ENCODE data around the gene PPP2R5C. TPM values are rescaled to one million over a fixed set of nuclear protein-coding genes. Genes with fewer than 3 reads are reported as not detected.

PPP2R5C gene
- total RNA-seq, 4 donors from 2014 or later: 63.3 to 113 (median 75.9) TPM

DNA sequence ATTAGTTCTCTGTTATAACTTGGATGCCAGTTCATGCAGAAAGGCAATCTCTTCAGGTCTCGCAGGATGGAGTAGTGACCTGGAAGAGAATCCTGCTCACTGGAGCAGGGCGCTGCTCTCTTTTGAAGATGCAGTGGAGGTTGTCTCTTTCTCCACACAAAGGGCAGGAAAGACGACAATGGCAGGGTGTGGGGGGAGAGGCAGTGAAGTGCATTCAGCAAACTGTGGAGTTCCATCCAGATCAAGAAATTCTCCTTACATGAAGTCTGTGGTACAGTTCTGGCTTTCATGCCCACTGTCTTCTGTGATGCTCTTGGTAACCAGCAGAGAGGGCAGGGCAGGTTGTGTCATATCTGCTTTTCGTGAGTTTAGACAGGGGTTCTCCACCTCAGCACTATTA lies 6.6 kb upstream of the PPP2R5C start:
- H3K36me3 ChIP-seq: no peaks in the 10 kb centered on the region
- no peaks in the 10 kb centered on the region for H3K9me3 ChIP-seq
- no peak for DNase-seq (ENCODE audit: low spot score in 2 of 2)
- TF ChIP-seq EP300 (IDR thresholded peaks at IDR 0.05): no peak
- TF ChIP-seq CTCF (IDR thresholded peaks at IDR 0.05): no peak
- no peak for TF ChIP-seq POLR2A (IDR thresholded peaks at IDR 0.05)
- H3K4me1 ChIP-seq: peaks cover 0 to 4% (median 0%) of the 10 kb centered on the region in 4 donors
- 77 to 79% methylated on average over 4 of the region's 4 CpGs for WGBS, 2 donors
- no peak overlapping the region for H3K27ac ChIP-seq
- H3K27me3 ChIP-seq: peaks cover 0 to 20% of the 10 kb centered on the region in 2 donors
- H3K4me3 ChIP-seq: no peak overlapping the region

- WGBS, 2 donors: 63 to 69% methylated on average over 8 of the region's 8 CpGs
- Histone ChIP-seq H3K27me3 (peaks cover 0 to 12% of the 10 kb centered on the region in 2 donors), H3K9me3 (no peaks in the 10 kb centered on the region), H3K4me3 (no peak overlapping the region), H3K27ac (no peak overlapping the region), H3K36me3 (no peaks in the 10 kb centered on the region), H3K4me1 (peaks cover 0 to 8% (median 0%) of the 10 kb centered on the region in 4 donors)
- no peak for TF ChIP-seq POLR2A (IDR thresholded peaks at IDR 0.05)
- TF ChIP-seq CTCF (IDR thresholded peaks at IDR 0.05): no peak
- TF ChIP-seq EP300 (IDR thresholded peaks at IDR 0.05): no peak
- no peak for DNase-seq (ENCODE audit: low spot score in 2 of 2)
These were observed 5.8 kb upstream of the PPP2R5C start for GRCh38 chr14:101755591-101756324.

DNA sequence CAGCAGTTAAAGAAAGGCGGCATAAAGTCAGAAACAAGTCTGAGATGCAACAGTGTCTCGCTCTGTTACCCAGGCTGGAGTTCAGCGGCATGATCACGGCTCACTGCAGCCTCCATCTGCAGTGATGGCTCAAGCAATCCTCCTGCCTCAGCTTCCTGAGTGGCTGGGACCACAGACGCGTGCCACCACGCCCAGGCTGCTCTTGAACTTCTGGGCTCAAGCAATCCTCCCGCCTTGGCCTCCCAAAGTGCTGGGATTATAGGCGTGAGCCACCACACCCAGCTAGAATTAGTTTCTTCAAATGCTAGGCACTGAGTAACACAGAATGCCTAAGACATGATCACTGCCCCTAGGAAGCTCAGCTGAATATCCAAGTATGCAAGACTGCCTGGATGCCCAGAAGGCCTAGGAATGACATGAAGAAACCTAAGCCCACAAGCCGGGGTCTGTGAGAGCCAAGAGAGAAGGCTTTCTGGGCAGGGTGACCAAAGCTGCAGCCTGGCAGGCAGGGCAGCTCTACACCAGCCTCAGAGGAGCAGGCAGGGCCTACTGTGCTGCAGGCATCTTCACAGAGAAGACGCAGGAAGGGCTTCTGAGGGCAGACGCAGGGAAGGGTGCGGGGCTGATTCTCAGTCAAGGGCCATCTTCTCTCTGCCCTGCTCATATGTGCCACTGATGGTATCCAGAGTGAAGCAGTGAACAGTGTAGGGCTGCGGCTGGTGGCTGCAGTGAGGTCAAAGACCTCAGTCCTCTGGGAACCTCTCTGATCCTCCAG lies 4.3 kb upstream of the PPP2R5C start:
- Histone ChIP-seq H3K36me3 (no peaks in the 10 kb centered on the region), H3K9me3 (no peaks in the 10 kb centered on the region), H3K4me3 (no peak overlapping the region), H3K27ac (no peak overlapping the region), H3K4me1 (peaks cover 0 to 8% (median under 1%) of the 10 kb centered on the region in 4 donors), H3K27me3 (peaks cover 0 to 10% of the 10 kb centered on the region in 2 donors)
- no peak for DNase-seq (ENCODE audit: low spot score in 2 of 2)
- TF ChIP-seq EP300 (IDR thresholded peaks at IDR 0.05) (no peak), POLR2A (IDR thresholded peaks at IDR 0.05) (no peak), CTCF (IDR thresholded peaks at IDR 0.05) (no peak)
- 84 to 88% methylated on average over 11 to 14 of the region's 14 CpGs for WGBS, 2 donors

DNA sequence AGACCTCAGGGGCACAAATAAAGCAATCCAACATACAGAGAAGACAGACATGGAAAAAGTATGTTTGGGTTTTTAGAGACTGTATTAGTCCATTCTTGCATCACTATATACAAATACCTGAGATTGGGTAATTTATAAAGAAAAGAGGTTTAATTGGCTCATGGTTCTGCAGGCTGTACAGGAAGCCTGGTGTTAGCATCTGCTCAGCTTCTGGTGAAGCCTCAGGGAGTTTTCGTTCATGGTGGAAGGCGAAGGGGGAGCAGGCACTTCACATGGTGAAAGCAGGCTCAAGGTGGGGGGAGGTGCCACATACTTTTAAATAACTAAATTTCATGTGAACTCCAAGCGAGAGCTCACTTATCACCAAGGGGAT lies 3.7 kb upstream of the PPP2R5C start:
- peaks cover 0 to 10% of the 10 kb centered on the region in 2 donors for H3K27me3 ChIP-seq
- no peak for DNase-seq (ENCODE audit: low spot score in 2 of 2)
- H3K4me3 ChIP-seq: no peak overlapping the region
- H3K36me3 ChIP-seq: no peaks in the 10 kb centered on the region
- peaks cover 0 to 14% (median 5%) of the 10 kb centered on the region in 4 donors for H3K4me1 ChIP-seq
- H3K9me3 ChIP-seq: no peaks in the 10 kb centered on the region
- WGBS, 2 donors: 89 to 98% methylated on average over 3 of the region's 3 CpGs
- H3K27ac ChIP-seq: no peak overlapping the region
- TF ChIP-seq CTCF (IDR thresholded peaks at IDR 0.05): no peak
- no peak for TF ChIP-seq EP300 (IDR thresholded peaks at IDR 0.05)
- no peak for TF ChIP-seq POLR2A (IDR thresholded peaks at IDR 0.05)

Data from tibial nerve (tissue), 4 donors.